Measurements from ENCODE around the gene ELFN2.

Gene ELFN2

GRCh38 chr22:37453696-37454095 is 26.4 kb upstream of the ELFN2 start:
- no peak for DNase-seq

DNA sequence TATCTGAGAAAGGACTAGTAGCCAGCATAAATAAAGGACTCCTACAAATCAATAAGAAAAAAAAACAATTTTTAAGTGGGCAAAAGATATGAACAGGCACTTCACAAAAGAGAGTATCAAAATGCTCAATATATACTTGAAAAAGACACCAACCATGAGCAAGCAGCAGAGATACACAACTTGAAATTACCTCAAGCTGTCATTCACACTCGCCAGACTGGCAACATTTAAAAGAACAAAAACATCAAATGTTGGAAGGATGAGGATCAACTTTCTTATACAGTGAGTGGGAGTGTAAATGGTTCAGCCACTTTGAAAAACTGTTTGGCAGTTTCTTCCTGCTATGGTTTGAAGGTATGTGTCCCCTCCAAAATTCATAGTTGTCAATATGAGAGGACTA is 23.9 kb upstream of the ELFN2 start:
- no peak for DNase-seq

DNA sequence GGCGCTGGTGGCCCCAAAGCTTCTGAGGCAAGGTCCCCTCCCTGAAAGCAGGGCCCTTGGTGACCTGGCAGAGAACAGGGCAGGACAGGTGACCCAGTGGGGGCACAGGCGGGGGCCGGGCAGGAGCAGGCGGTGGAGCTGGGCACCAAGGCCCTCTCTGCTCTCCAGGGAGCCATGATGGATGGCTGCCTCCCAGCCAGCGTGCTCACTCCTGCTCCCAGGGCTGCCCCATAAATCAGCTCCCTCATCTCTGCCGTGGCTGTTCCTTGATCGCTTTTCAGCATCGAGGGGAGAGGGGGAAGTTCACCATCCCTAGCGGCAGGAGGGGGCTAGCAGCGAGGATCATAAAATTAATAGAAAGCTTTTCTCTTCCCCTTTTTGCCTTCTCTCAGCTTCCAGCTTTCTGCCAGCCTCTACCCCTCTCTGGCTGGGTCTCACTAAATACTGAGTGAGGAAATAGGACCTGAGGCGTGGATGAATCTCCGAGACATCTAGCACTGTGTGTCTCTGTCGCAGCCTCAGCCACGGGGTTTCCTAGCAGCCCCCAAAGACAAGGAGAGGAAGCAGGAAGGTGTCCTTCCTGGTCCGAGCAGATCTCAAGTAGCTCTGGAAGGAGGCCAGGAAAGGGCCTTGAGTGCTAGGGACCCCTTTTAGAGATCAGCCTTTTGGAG is 22.2 kb upstream of the ELFN2 start:
- no peak for DNase-seq

DNA sequence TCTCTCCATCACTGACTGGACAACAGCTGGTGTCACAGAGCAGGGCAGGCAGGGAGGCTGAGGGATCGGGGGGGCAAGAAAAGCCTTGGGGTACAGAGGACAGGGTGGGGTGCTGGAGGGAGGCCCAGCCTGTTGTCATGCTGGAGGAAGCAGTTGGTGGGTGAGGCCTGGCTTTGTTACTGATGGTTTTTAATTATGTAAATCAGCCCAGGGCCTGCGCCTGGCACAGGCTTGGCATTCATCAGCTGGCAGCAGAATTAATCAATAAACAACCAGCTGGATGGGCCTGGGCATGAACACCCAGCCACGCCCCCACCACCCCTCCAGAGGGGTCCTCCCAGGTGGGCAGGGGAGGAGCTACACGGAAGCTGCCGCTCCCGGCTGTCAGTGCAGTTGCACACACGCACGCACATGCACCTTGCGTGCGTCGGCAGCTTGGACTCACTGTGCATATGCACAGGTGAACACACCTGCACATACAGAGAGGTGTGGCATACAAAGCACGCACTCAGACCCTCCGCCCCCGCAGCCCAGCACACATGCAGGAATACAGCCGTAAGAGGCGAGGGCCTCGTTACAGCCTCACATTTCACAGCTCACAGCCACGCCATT is 21.3 kb upstream of the ELFN2 start:
- peak; percentile 79 to 84 for DNase-seq

- DNase-seq, result no peak
Measured at GRCh38 chr22:37445501-37445900, 18.2 kb upstream of the ELFN2 start.

DNA sequence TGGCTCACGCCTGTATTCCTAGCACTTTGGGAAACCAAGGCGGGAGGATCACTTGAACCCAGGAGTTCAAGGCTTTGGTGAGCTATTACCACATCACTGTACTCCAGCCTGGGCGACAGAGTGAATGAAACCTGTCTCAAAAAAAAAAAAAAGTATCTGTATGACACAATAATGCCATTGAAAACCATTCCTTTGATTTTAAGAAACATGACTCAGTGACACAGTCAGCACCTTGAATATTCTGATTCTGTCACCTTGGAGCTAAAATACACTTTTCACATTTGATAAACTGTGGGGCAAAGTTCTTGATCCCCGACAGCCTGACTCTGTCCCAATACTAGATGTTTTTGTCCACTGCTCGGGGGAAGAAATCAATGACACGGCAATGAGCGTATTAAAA is 16.7 kb upstream of the ELFN2 start:
- DNase-seq, result no peak

GRCh38 chr22:37443086-37443485 is 15.8 kb upstream of the ELFN2 start:
- DNase-seq, result no peak

DNA sequence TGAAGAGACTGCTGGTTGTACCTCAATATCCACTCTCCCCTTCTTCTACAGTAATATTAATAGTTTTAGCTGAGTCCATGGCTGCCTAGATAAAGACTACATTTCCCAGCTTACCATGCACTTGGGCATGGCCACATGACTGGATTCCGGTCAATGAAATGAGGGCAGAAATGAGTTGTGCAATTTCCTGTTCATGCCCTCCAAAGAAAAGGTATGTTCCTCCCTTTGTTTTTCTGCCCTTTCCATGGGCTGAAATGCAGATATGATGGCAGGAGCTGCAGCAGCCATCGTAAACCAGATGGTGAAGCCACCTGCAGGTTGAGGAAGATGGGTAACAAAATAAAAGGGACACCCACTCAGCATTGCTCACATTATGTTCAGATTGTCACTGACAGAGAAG is 15.3 kb upstream of the ELFN2 start:
- DNase-seq, result no peak

- no peak for DNase-seq
Measured at GRCh38 chr22:37442135-37442534, 14.9 kb upstream of the ELFN2 start.

DNA sequence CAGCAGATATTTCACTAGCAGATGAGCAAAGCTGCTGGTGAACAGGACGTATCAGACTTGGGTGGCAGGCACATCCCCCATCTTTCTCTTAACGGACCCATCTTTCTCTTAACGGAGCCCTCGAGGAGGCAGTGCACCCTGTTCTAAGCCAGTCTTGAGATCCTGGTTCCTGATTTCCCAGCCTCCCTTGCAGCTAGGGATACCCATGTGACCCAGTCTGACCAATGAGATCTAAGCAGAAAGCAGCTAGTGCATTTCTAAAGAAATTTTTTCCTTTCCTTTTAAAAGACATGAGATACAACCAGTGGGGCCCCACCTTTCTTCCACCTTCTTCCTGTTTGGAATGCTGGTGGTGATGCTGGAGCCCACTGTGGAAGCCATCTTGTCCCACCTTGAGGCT is 13.6 kb upstream of the ELFN2 start:
- DNase-seq, result no peak

DNA sequence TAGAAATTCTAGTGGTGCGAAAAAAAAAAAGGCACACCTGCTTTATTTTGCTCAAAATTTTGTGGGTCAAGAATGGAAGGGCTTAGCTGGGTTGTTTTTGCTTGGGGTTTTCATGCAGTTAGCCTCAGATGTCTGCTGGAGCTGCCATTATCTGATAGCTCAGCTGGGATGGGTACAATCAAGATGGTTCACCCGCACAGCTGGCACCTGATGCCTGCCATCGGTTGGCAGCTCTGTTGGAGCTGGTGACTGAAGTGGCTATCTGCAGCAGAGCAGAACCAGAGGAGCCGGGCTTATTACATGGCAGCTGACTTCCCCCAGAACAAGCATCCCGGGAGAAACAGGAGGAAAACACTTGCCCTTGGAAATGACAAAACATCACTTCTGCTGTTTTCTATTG is 12.1 kb upstream of the ELFN2 start:
- no peak for DNase-seq

DNA sequence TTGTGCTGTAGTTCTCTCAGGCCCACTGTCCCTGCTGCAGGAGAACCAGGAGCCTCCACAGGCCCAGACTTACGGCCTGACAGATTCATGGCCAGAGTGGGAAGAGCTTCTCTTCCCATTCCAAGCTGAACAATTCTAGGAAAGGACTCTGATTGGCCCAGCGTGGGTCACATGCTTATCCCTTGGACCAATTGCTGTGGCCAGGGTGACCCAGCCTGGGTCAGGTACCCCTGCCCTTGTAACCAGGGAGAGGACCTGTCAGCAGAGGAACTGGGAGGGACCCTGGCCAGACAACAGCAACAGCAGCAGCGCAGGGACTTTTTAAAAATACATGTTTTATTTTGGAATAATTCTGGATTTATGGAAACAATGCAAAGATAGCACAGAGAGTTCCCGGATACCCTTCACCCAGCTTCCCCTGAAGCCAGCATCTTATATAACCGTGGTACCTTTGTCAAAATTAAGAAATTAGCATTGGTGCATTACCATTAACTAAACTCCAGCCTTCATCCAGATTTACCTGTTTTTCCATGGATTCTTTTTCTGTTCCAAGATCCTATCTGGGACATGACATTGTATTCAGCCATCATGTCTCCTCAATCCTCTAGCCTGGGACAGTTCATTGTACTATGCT is 8.8 kb upstream of the ELFN2 start:
- no peak for DNase-seq

- no peak for DNase-seq
Measured at GRCh38 chr22:37433786-37434185, 6.5 kb upstream of the ELFN2 start.

- no peak for DNase-seq
Measured at GRCh38 chr22:37432708-37433054, 5.4 kb upstream of the ELFN2 start.

GRCh38 chr22:37431801-37432707 is 4.8 kb upstream of the ELFN2 start:
- no peak for DNase-seq

- DNase-seq, result no peak
Measured at GRCh38 chr22:37431366-37431765, 4.1 kb upstream of the ELFN2 start.

DNA sequence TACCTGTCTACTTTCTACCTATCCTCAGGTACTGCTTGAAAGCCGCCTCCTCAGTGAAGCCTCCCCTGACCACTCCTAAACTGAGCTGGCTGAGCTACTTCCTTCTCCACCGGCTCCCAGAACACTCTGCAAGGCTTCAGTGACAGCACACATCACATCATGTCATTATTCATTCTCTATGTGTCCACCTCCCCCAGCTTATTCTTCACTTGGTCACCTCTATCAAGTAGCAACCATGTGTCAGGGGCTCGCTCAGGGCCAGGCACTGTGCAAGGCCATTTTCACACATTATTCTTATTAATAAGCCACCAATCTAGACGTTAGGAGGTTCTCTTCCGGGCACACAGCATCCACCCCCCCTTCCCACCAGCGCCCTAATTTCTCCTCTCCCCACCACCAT is 3.7 kb upstream of the ELFN2 start:
- DNase-seq, result no peak

DNA sequence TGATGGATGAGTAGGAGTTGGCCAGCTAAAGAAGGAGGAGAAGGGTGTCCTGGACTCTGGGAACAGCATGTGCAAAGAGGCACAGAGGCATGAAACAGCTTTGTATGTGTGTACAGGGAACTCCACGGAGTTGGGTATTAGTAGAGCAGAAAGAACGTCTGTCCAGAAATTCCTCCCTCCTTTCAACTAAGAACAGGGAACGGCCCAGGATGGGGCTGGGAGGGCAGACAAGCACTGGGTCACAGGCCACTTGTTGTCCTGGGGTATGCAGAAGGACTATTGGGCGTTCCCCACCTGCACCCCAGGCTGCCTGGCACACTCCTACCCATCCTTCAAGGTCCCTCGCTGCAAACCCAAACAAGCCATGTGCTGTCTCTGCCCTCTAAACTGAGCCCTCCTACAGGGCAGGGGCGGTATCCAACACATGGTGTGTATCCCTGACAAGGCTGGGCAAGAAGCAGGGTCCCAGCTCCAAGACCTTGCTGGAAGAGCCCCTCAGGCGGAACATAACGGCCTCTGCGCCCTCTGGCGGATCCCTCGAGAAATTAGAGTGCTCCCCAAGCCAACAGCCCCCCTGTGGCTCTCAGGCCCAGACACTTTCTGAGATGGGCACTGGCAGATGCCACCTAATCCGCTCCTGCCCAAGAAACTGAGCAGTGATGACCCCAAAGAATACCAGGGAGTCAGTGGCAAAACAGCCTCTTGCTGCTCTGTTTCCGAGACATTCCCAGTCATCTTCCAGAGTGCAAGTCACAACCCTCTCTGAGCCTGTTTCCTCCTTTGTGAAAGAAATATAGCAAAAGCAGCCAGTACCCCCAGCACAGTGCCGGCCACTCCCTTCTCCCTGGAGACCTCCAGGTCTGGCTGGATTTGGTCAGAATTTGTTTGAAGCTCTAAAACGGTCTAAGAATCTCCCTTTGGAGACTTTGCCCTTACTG is 1.6 kb upstream of the ELFN2 start:
- DNase-seq, result peak; percentile 38 to 79

DNA sequence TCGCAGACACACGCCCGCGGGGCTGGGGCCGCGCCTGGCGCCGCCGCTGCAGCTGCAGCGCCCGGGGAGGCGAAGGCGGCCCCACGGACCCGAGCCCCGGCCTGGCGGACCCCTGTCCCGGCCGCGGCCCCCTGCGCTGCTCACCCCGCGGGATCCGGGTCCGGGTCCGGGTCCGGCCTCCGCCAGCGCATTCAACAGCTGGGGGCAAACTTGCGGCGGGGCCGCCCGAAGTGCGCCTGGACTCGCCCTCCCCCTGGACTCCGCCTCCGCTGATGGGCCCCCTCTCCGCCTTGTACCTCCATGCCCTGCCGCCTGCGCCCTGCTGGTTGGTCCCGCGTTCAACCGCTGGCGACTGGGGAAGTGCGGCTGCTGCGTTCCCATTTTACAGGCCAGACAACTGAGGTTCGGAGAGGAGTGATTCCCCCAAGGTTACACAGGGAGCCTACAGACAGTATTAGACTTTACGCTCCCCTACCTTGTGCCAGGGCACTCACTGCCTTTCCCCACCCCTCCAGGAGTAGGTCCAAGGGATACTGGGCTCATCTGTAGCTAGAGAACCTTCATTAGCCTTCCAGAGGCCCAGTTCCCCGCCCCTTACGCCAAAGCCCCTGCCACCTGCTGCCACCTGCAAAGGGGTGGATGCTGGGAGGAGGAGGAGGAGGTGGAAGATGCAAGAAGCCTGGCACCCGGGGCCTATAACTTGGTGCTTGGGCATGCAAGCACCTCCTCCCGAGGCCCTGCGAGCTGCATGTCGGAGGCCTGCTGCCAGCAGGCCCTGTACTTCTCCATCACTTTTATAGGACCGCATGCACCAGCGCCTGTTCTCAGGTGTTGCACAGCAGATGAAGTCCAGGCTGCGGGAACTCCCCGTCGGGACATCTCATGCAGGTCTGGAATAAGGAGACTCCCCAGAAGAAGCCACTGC is 694 bp upstream of the ELFN2 start:
- no peak for DNase-seq

GRCh38 chr22:37426706-37427134 is 559 bp downstream of the ELFN2 start:
- no peak for DNase-seq

All from NCI-H526 (cell line).